ENCODE results near the gene FLG. TPM values are rescaled to one million over a fixed set of nuclear protein-coding genes. Genes with fewer than 3 reads are reported as not detected.
"Not testable (repeated sequence)": the region's sequence is repeated elsewhere in the genome, so short reads cannot be mapped to it uniquely, and the experiment has no call there.

The FLG gene
- total RNA-seq, 2 donors from 2014 or later = not detected

- ATAC-seq; intact Hi-C loops (cut with DNase I, micrococcal nuclease); DNase-seq: not testable (repeated sequence)
Measured at GRCh38 chr1:152306123-152306522, 18.9 kb downstream of the FLG start.

DNA sequence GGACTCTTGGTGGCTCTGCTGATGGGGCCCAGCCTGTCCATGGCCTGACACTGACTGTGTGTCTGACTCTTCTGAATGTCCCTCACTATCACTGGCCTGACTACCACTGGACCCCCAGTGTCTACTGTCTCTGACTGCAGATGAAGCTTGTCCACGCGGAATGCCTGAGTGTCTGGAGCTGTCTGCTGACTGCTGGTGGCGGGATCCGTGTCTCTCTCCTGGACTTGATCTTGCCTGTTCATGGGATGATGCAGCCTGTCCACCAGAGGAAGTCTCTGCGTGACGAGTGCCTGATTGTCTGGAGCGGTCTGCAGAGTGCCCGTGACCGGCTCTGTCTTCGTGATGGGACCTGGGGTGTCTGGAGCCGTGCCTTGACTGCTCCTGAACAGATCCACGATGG is 20.3 kb downstream of the FLG start:
- ATAC-seq; intact Hi-C loops (cut with DNase I, micrococcal nuclease); DNase-seq: not testable (repeated sequence)

DNA sequence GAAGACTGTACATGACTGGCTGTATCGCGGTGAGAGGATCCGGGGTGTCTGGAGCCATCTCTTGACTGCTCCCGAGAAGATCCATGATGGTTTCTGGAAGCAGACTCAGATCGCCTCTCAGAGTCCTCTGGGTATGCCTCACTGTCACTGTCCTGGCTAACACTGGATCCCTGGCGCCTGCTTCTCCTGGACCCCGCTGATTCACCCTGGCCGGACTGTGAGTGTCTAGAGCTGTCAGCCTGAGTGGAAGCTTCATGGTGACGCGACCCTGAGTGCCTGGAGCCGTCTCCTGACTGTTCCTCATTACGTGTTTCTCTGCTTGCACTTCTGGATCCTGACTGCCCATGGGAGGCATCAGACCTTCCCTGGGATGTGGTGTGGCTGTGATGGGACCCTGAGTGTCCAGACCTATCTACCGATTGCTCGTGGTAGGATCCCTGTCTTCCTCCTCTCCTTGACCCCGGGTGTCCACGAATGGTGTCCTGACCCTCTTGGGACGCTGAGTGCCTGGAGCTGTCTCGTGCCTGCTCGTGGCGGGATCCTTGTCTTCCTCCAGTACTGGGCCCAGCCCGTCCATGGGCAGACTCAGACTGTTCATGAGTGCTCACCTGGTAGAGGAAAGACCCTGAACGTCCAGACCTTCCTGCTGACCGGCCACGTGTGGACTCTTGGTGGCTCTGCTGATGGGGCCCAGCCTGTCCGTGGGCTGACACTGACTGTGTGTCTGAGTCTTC is 21.7 kb downstream of the FLG start:
- ATAC-seq; DNase-seq; intact Hi-C loops (cut with DNase I, micrococcal nuclease): not testable (repeated sequence)

GRCh38 chr1:152256394-152256793 is 68.6 kb downstream of the FLG start:
- DNase-seq; ATAC-seq; intact Hi-C loops (cut with DNase I, micrococcal nuclease): not testable (repeated sequence)

Other genes with a start within 250 kb of the FLG start
- not detected for gene TCHHL1, start 236.2 kb downstream of the FLG start, total RNA-seq
- gene TCHH, start 209.8 kb downstream of the FLG start, total RNA-seq = under 1 TPM; 0.06 TPM
- not detected for gene RPTN, start 166.0 kb downstream of the FLG start, total RNA-seq
- gene HRNR, start 101.0 kb downstream of the FLG start, total RNA-seq = not detected
- not detected for gene FLG2, start 34.8 kb upstream of the FLG start, total RNA-seq
- not detected for gene CRNN, start 89.0 kb upstream of the FLG start, total RNA-seq
- not detected for gene LCE5A, start 185.6 kb upstream of the FLG start, total RNA-seq
- not detected for gene CRCT1, start 189.2 kb upstream of the FLG start, total RNA-seq
- not detected for gene LCE3E, start 241.5 kb upstream of the FLG start, total RNA-seq

Measured in left colon (tissue), 2 donors.